Measurements from ENCODE around the gene BOD1L1.

The BOD1L1 gene

GRCh38 chr4:13597141-13597540 lies 30.4 kb downstream of the BOD1L1 start:
- TF ChIP-seq CTCF (IDR thresholded peaks at IDR 0.05; ENCODE audit: control extremely low read depth, extremely low read depth, low read depth, missing control alignments) = no peak
- POLR2A ChIA-PET = no interaction called here
- no peak for DNase-seq (ENCODE audit: extremely low spot score)
- CTCF ChIA-PET = no interaction called here

DNA sequence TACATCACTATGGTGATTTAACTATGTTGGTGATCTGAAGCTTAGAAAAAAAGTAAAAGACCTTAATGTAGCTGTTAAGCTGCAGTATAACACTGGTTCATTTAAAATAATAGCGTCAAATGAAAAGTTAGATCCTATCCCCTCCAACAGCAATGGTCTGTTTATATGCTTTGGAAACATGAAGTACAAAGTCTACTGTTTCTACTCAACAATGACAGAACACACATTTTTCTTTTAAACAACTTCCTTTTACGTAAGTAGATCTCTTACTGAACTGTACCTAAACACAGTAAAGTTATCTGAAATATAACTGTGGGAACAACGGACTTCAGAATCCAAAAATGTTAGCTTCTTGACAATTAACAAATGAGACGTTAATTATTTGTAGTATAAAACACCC lies 35.3 kb downstream of the BOD1L1 start:
- ChIA-PET CTCF (interaction anchor here (0.9 to 2.6 kb wide), 5 partner anchors 10 to 30 kb away, joined by 3 to 8 read pairs (median 5); no protein-coding TSS in a partner anchor), POLR2A (no interaction called here)
- TF ChIP-seq CTCF (IDR thresholded peaks at IDR 0.05; ENCODE audit: control extremely low read depth, extremely low read depth, low read depth, missing control alignments) = no peak
- DNase-seq (ENCODE audit: extremely low spot score) = no peak

DNA sequence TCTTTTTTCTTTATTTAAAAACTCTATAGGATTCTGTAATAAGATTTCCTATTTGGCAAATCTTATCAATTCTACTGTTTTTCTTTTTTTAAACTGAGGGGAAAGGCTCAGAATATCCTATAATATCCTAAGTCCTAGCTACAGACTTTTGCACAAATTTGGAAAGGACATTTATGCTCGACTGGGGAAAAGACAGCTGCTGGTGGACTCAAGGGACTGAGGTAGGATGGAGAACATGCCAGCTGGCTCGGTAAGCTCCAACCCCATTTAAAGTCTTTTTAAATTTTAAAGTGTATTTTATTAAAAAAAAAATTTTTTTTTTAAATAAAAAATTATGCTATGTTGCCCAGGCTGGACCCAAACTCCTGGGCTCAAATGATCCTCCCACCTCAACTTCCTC lies 36.8 kb downstream of the BOD1L1 start:
- no peak for DNase-seq (ENCODE audit: extremely low spot score)
- CTCF ChIA-PET = interaction anchor here (1.5 to 2.6 kb wide), 4 partner anchors 12 to 32 kb away, joined by 4 to 8 read pairs (median 6); no protein-coding TSS in a partner anchor
- no peak for TF ChIP-seq CTCF (IDR thresholded peaks at IDR 0.05; ENCODE audit: control extremely low read depth, extremely low read depth, low read depth, missing control alignments)
- POLR2A ChIA-PET = no interaction called here

- CTCF ChIA-PET = no interaction called here
- TF ChIP-seq CTCF (IDR thresholded peaks at IDR 0.05; ENCODE audit: control extremely low read depth, extremely low read depth, low read depth, missing control alignments) = no peak
Measured at GRCh38 chr4:13588954-13589353, 38.6 kb downstream of the BOD1L1 start.

GRCh38 chr4:13584481-13584880 lies 43.0 kb downstream of the BOD1L1 start:
- POLR2A ChIA-PET = no interaction called here
- no peak for TF ChIP-seq CTCF (IDR thresholded peaks at IDR 0.05; ENCODE audit: control extremely low read depth, extremely low read depth, low read depth, missing control alignments)
- DNase-seq (ENCODE audit: extremely low spot score) = no peak
- CTCF ChIA-PET = interaction anchor here (1.3 kb wide), 1 partner anchor 22 kb away, joined by 3 read pairs; no protein-coding TSS in a partner anchor

More at GRCh38 chr4:13588954-13589353, 38.6 kb downstream of the BOD1L1 start:
- POLR2A ChIA-PET = no interaction called here
- no peak for DNase-seq (ENCODE audit: extremely low spot score)

DNA sequence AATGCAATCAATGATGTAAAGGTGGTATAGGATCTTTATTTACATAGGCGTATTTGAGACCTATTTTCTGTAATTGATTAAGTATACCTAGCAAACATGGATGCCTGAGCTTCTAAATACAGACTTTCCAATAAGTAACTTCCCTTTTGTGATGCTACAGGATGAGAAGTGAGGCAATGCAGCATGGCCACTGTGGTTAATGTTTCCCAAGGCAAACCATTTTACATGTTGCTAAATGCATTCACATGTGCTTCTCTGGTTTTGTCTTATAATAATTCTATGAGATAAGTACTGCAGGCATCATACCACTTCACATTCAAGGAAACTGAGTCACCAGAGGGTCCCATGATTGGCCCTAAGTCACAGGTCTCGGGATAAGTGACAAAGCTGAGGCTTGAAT lies 47.5 kb downstream of the BOD1L1 start:
- ChIA-PET POLR2A (no interaction called here), CTCF (interaction anchor here (2.2 kb wide), 1 partner anchor 10 kb away, joined by 4 read pairs; no protein-coding TSS in a partner anchor)
- DNase-seq (ENCODE audit: extremely low spot score) = no peak
- TF ChIP-seq CTCF (IDR thresholded peaks at IDR 0.05; ENCODE audit: control extremely low read depth, extremely low read depth, low read depth, missing control alignments) = no peak
